Anterior cingulate cortex (tissue), 58 donors: Measurements from ENCODE around the gene RBM42.
A peak's percentile ranks its signal among the peaks of the same experiment; 100 is the strongest.
"Not testable (repeated sequence)": the region's sequence is repeated elsewhere in the genome, so short reads cannot be mapped to it uniquely, and the experiment has no call there.

Experiments used
- DNase-seq, 58 donors: peaks; one replicate each; lab custom pipeline; 2025; lab: John Stamatoyannopoulos, UW

The RBM42 gene

GRCh38 chr19:35645680-35646511, 17.1 kb downstream of the RBM42 start:
- DNase-seq: no peak

GRCh38 chr19:35648017-35648961, 19.5 kb downstream of the RBM42 start, which contains the start of gene COX6B1:
Gene COX6B1, plus strand, starts transcription at chr19:35648323. Its CDS starts 2,921 bp downstream, at chr19:35651244.
- peak; percentile 39 to 99 (median 92) for DNase-seq

DNA sequence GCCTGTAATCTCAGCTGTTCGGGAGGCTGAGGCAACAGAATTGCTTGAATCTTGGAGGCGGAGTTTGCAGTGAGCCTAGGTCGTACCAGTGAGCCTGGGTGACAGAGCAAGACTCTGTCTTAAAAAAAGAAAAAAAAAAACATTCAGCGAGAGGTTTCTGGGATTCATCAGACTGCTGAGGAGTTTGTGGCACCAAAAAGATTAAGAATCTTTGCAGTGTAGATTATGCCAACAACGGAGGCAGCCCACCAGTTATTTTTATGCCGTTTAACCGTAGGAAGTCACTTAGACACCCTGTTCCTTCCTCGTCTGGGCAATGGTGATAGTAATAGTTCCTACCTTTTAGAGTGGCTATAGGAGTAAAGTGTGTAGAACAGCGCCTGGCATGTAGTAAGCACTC, 21.7 kb downstream of the RBM42 start:
- no peak for DNase-seq

GRCh38 chr19:35654828-35655227, 26.0 kb downstream of the RBM42 start:
- DNase-seq: not testable (repeated sequence)

- DNase-seq: no peak
Measured at GRCh38 chr19:35655600-35655999, 26.8 kb downstream of the RBM42 start.

DNA sequence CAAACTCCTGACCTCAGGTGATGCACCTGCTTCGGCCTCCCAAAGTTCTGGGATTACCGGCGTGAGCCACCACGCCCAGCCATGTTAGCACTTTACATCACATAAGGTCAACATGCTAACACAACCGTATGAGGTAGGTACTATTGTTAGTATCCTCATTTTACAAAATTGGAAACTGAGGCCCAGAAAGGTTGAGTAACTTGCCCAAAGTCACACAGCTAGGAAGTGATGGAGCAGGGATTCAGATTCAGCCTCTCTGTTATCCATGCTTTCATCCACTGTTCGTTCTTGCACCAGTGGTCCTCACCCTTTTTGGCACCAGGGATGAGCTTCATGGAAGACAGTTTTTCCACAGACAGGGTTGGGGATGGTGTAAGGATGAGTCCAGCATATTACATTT, 27.9 kb downstream of the RBM42 start:
- DNase-seq: no peak

- no peak for DNase-seq
Measured at GRCh38 chr19:35657904-35658700, 29.3 kb downstream of the RBM42 start.

DNA sequence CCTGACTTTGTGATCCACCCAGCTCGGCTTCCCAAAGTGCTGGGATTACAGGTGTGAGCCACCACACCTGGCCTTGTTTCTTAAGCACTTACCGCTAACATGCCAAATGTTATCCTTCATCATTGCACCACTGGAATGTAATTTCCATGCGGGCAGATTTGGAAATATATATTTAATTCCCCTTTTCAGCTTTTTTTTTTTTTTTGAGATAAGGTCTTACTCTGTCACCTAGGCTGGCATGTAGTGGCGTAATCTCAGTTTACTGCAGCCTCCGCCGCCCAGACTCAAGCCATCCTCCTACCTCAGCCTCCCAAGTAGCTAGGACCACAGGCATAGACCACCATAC, 33.1 kb downstream of the RBM42 start:
- DNase-seq: no peak

DNA sequence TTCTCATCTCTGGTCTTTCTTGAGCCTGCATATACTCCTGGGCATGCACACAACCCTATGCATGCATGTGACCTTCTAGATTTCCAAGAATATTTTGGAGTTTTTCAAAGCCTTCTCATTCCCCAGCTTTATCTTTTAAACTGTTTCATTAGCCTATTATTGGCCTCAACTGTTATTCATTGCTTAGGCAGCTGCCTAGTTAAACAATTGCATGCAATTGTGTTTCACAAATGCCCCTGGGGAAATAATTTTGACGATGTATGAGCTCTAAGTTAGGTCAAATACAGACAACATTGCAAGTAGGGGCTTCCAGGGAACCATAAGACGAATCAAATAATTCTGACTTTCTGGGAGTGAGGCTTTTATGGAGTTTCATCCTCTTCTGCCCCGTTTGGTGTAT, 35.1 kb downstream of the RBM42 start:
- DNase-seq: no peak

- DNase-seq: no peak
Measured at GRCh38 chr19:35665157-35665556, 36.3 kb downstream of the RBM42 start.

GRCh38 chr19:35665604-35666003, 36.8 kb downstream of the RBM42 start:
- no peak for DNase-seq

GRCh38 chr19:35666251-35666913, 37.5 kb downstream of the RBM42 start, which contains the start of gene UPK1A:
Gene UPK1A, plus strand, starts transcription at chr19:35666517. Its CDS starts 296 bp downstream, at chr19:35666813.
- no peak for DNase-seq

DNA sequence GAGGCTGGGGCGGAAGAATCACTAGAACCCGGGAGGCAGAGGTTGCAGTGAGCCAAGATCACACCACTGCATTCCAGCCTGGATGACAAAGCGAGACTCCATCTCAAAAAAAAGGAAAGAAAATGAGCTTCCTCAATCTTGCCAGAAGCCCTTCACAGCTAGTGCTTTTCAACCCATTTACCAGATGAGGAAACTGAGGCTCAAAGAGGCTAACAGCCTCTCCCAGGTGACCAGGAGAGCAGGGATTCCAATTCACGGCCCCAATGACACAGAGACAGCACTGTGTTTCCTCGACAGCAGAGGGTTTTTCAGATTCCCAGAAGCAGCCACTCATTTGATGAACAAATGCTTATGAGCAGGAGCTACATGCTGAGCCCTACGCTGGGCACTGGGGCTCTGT, 40.7 kb downstream of the RBM42 start:
- DNase-seq: no peak

- DNase-seq: no peak
Measured at GRCh38 chr19:35669974-35670373, 41.1 kb downstream of the RBM42 start.

GRCh38 chr19:35670686-35671085, 41.9 kb downstream of the RBM42 start:
- DNase-seq: no peak

GRCh38 chr19:35671818-35672217, 43.0 kb downstream of the RBM42 start:
- no peak for DNase-seq

GRCh38 chr19:35673121-35673804, 44.4 kb downstream of the RBM42 start:
- DNase-seq: no peak

- DNase-seq: no peak
Measured at GRCh38 chr19:35675589-35676140, 46.8 kb downstream of the RBM42 start.
